ENCODE data around the gene HOXB1.
A peak's percentile ranks its signal among the peaks of the same experiment; 100 is the strongest.

The HOXB1 gene

DNA sequence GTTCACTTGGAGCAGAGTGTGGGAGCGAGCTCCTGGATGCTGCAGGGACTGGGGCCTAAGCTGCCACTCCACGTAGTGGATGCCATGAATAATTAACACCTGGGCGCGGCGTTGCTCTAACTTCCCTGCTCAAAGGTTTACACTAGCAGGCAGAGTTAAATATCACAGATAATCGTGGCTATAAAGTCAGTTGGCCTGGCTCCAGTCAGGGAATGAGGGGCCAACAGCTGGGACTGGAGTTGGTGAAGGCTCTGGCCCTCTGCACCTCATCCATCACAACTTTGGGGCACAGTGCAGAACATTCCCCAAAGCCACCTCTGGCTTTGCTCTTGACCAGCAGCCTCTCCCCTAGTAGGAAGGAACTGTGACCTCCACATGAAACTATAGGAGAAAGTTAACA, 36.4 kb upstream of the HOXB1 start:
- in situ Hi-C loops (cut with HindIII; ENCODE audit: low sequenced_read_pairs): no loop called here
- TF ChIP-seq, protein P1, sequence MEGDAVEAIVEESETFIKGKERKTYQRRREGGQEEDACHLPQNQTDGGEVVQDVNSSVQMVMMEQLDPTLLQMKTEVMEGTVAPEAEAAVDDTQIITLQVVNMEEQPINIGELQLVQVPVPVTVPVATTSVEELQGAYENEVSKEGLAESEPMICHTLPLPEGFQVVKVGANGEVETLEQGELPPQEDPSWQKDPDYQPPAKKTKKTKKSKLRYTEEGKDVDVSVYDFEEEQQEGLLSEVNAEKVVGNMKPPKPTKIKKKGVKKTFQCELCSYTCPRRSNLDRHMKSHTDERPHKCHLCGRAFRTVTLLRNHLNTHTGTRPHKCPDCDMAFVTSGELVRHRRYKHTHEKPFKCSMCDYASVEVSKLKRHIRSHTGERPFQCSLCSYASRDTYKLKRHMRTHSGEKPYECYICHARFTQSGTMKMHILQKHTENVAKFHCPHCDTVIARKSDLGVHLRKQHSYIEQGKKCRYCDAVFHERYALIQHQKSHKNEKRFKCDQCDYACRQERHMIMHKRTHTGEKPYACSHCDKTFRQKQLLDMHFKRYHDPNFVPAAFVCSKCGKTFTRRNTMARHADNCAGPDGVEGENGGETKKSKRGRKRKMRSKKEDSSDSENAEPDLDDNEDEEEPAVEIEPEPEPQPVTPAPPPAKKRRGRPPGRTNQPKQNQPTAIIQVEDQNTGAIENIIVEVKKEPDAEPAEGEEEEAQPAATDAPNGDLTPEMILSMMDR (IDR thresholded peaks at IDR 0.05; ENCODE audit: low read depth, low read length): no peak
- no peak overlapping the region for H3K4me3 ChIP-seq (ENCODE audit: low read depth, low read length)
- no peak for DNase-seq (ENCODE audit: low read depth, low spot score)

DNA sequence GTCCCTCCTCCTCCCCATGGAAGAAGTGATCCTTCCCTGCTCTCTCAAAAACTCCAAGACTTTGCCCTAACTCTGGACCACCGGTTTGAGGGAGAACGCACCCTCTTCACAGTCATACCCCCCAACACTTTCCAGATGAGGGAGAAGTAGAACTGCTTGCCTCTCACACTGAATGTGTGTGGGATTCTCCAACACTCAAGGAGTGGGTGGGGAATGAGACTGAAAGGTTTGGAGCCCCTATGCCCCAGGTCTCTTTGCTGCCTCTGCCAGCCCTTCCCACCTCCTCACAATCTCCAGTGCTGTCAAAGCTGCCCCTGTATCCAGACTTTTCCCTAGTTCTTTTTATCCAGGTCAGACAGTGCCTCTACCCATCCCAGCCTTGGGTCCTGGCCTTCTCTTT, 35.9 kb upstream of the HOXB1 start:
- H3K4me3 ChIP-seq (ENCODE audit: low read depth, low read length): no peak overlapping the region
- TF ChIP-seq, protein P1 (IDR thresholded peaks at IDR 0.05; ENCODE audit: low read depth, low read length): no peak
- DNase-seq (ENCODE audit: low read depth, low spot score): no peak
- in situ Hi-C loops (cut with HindIII; ENCODE audit: low sequenced_read_pairs): no loop called here

DNA sequence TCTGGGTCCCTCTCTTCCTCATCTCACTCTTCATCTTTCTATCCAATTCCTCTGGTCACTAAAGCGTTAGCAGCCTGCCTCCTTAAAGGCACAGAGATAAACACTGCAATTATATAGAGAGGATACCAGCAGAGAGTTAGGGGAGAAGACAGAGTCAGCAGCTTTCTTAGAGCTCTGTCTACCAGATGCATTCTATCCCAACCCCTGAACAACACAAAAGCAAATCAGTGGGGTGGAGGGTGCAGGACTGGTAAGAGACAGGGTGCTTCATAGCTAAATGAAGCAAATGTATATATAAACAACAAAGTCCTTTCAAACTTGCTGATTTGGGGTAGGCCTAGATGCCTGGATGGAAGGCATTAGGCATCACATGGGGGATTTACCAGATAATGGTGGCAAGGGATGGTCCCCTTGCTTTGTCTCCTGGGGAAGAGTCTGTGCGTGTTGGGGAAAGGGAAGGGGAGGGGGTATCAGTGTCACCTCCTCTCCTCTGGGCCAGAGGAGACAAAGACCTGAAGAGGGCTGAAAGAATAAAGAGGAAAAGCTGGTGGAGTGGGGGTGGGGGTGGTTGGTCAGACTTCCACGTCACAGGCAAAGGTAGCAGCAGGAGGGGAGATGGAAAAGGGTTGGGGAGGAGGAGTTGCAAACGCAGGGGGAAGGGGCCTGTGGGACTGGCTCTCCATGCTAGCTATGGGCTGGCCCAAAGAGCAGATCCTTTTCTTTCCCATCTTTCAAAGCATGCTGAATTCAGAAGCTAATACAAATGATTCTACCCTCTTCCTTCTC, 35.3 kb upstream of the HOXB1 start:
- TF ChIP-seq, protein P1 (IDR thresholded peaks at IDR 0.05; ENCODE audit: low read depth, low read length): no peak
- no peak overlapping the region for H3K4me3 ChIP-seq (ENCODE audit: low read depth, low read length)
- no peak for DNase-seq (ENCODE audit: low read depth, low spot score)
- in situ Hi-C loops (cut with HindIII; ENCODE audit: low sequenced_read_pairs): no loop called here

DNA sequence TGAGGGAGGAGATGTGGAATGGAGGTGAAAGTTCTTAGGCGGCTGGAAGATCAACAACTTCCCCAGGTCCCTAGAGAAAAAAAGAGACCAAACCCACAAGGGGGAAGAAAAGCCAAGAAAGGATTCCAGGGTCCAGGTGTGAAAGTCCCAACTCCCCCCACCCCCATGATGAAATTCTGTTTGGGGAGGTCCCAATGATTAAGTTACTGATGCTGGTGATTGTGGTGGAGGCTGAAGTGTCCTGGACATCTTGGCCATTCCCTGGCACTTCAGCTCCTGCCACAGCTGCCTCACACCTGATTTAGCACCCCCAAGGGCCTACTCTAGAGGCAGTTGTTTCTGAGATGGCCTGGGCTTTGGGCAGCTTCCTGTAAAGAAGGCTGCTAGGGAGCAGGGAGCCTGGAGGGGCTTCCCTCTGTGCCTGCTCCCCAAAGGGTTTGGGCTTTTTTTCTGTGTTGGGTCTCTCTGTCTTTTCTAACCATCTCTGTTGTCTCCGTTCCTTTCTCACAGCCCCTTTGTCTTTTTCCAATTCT, 34.3 kb upstream of the HOXB1 start:
- in situ Hi-C loops (cut with HindIII; ENCODE audit: low sequenced_read_pairs): no loop called here
- TF ChIP-seq, protein P1 (IDR thresholded peaks at IDR 0.05; ENCODE audit: low read depth, low read length): no peak
- no peak for DNase-seq (ENCODE audit: low read depth, low spot score)
- H3K4me3 ChIP-seq (ENCODE audit: low read depth, low read length): peak overlapping the region; percentile 43

DNA sequence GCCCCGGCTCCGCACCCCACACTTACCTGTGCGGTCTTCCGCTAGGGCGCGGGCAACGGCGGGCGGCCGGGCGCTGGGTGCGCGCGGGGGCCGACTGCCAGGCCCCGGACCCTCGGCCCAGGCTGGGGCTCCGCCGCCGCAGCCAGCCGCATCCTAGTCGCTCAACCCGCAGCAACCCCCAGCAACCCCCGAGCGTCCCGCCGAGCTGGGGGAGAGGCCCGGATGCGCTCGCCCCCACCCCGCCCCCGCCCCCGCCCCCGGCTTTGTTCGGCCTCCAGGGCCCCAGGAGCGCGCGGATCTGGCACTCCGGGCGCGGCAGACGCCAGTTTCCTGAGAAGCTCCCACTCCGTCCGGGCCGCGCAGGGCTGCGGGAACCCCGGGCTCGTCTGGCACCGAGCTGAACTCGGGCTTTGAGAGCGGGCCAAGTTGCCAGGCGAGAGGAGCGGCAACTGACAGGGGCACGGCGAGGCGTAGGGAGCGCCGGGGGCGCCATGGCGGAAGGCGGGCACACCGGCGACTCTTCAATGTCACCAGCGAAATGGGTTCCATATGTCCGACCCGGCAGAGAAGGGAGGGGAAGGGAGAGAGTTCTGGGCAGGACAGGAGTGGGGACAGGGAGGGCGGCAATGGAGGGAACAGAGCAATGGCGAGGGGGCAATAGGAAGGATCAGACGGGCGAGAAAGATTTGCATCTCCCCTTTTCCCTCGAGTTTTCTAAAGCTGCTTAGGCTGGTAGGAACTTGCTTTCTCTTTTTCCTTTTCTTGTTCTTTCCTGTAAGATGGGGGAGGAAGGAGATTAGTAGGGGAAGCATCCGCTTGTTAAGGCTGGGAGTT, 33.6 kb upstream of the HOXB1 start:
- no peak for DNase-seq (ENCODE audit: low read depth, low spot score)
- TF ChIP-seq, protein P1 (IDR thresholded peaks at IDR 0.05; ENCODE audit: low read depth, low read length): no peak
- in situ Hi-C loops (cut with HindIII; ENCODE audit: low sequenced_read_pairs): no loop called here
- H3K4me3 ChIP-seq (ENCODE audit: low read depth, low read length): peak overlapping the region; percentile 43

DNA sequence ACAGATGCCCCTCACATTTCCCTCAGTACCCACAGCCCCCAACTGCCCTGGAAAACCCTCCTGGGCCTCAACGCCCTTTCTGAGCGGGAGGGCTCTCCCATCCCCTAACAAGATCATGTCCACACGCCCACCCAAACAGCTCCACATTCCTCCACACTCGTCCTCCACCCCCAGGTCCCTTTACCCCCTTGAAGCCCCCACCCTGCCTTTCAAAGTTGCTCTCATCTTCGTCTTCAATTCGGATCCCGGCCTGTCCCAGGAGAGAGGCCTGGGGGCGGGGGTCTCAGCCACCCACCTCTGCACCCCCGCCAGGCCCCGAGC, 33.0 kb upstream of the HOXB1 start:
- in situ Hi-C loops (cut with HindIII; ENCODE audit: low sequenced_read_pairs): no loop called here
- no peak for DNase-seq (ENCODE audit: low read depth, low spot score)
- peak overlapping the region; percentile 43 for H3K4me3 ChIP-seq (ENCODE audit: low read depth, low read length)
- TF ChIP-seq, protein P1 (IDR thresholded peaks at IDR 0.05; ENCODE audit: low read depth, low read length): no peak

Measured in astrocyte of the spinal cord (primary cell).